Tibial artery (tissue), 4 donors: ENCODE measurements around the gene WNT7A.

Experiments used
- DNase-seq, 2 donors: peaks; one replicate each; pipeline ENCODE4 v3.0.0-alpha.2; 2019
- H3K27ac ChIP-seq, 2 donors: fragments of 200-600 bp; sonication (generic) in 1 of 2; 1 replicate in 1 of 2; 2 replicates in 1 of 2; pipeline ENCODE4 v1.5.1; 2018 to 2019; ENCODE audit warnings: mild to moderate bottlenecking in 1 of 2
- H3K27me3 ChIP-seq, 2 donors: fragments of 200-600 bp; sonication (generic) in 1 of 2; one replicate each; pipeline versions ENCODE4 v1.5.1 to v1.6.0; 2016 to 2019
- H3K36me3 ChIP-seq, 3 donors: fragments of 200-600 bp; sonication (generic) in 2 of 3; one replicate each; pipeline ENCODE4 v1.5.1; 2016 to 2019; ENCODE audit warnings: mild to moderate bottlenecking in 2 of 3
- H3K4me1 ChIP-seq, 4 donors: fragments of 200-600 bp; sonication (generic) in 2 of 4; 1 replicate in 3 of 4; 2 replicates in 1 of 4; pipeline ENCODE4 v1.5.1; 2016 to 2019
- H3K4me3 ChIP-seq, 2 donors: fragments of 200-600 bp; sonication (generic) in 1 of 2; 1 replicate in 1 of 2; 2 replicates in 1 of 2; pipeline ENCODE4 v1.5.1; 2018 to 2019; ENCODE audit warnings: mild to moderate bottlenecking in 2 of 2
- H3K9me3 ChIP-seq, 3 donors: fragments of 200-600 bp; sonication (generic) in 1 of 3; one replicate each; pipeline ENCODE4 v1.5.1; 2016 to 2019
- CTCF ChIP-seq, 2 experiments: fragments of 200-600 bp in 1 of 2; fragments of 450-650 bp in 1 of 2; IDR thresholded peaks; one replicate each; pipeline ENCODE4 v1.5.1; 2017 to 2019; ENCODE audit warnings: antibody characterized with exemption in 2 of 2, mild to moderate bottlenecking in 1 of 2, moderate library complexity in 1 of 2
- intact Hi-C: fragments of 100-400 bp; cut with DNase I; formaldehyde crosslinking; loops from one replicate; pipeline ENCODE4 v1.15.0; 2023; ENCODE audit warnings: low total_unique reads

Gene WNT7A

GRCh38 chr3:13772885-13773745 lies 106.8 kb downstream of the WNT7A start:
- intact Hi-C loops = no loop called here
- no peak for TF ChIP-seq CTCF (IDR thresholded peaks at IDR 0.05)
- DNase-seq = no peak
- Histone ChIP-seq H3K27me3 (peaks cover 0 to 22% of the 10 kb centered on the region in 2 donors), H3K27ac (no peak overlapping the region), H3K9me3 (no peaks in the 10 kb centered on the region), H3K4me3 (no peak overlapping the region), H3K4me1 (no peaks in the 10 kb centered on the region), H3K36me3 (no peaks in the 10 kb centered on the region)

GRCh38 chr3:13772321-13772745 lies 107.5 kb downstream of the WNT7A start:
- Histone ChIP-seq H3K4me3 (no peak overlapping the region), H3K9me3 (no peaks in the 10 kb centered on the region), H3K27me3 (peaks cover 0 to 26% of the 10 kb centered on the region in 2 donors), H3K4me1 (no peaks in the 10 kb centered on the region), H3K27ac (no peak overlapping the region), H3K36me3 (no peaks in the 10 kb centered on the region)
- intact Hi-C loops = no loop called here
- no peak for TF ChIP-seq CTCF (IDR thresholded peaks at IDR 0.05)
- DNase-seq = no peak

- no peaks in the 10 kb centered on the region for H3K36me3 ChIP-seq
- intact Hi-C loops = no loop called here
- H3K4me1 ChIP-seq = no peaks in the 10 kb centered on the region
- H3K27me3 ChIP-seq = peaks cover 0 to 26% of the 10 kb centered on the region in 2 donors
- H3K9me3 ChIP-seq = no peaks in the 10 kb centered on the region
- no peak for DNase-seq
- H3K4me3 ChIP-seq = no peak overlapping the region
- no peak for TF ChIP-seq CTCF (IDR thresholded peaks at IDR 0.05)
- H3K27ac ChIP-seq = no peak overlapping the region
These were observed 108.4 kb downstream of the WNT7A start for GRCh38 chr3:13771496-13771895.

- H3K27me3 ChIP-seq = peaks cover 0 to 26% of the 10 kb centered on the region in 2 donors
- TF ChIP-seq CTCF (IDR thresholded peaks at IDR 0.05) = no peak
- peaks cover 0 to 7% (median 0%) of the 10 kb centered on the region in 3 donors for H3K9me3 ChIP-seq
- no peak overlapping the region for H3K4me3 ChIP-seq
- no peak for DNase-seq
- no peak overlapping the region for H3K27ac ChIP-seq
- no peaks in the 10 kb centered on the region for H3K4me1 ChIP-seq
- intact Hi-C loops = no loop called here
- no peaks in the 10 kb centered on the region for H3K36me3 ChIP-seq
These were observed 109.4 kb downstream of the WNT7A start for GRCh38 chr3:13770170-13771169.

GRCh38 chr3:13769422-13769821 lies 110.4 kb downstream of the WNT7A start:
- DNase-seq = no peak
- Histone ChIP-seq H3K27ac (no peak overlapping the region), H3K9me3 (peaks cover 0 to 7% (median 0%) of the 10 kb centered on the region in 3 donors), H3K36me3 (no peaks in the 10 kb centered on the region), H3K27me3 (peaks cover 0 to 23% of the 10 kb centered on the region in 2 donors), H3K4me1 (no peaks in the 10 kb centered on the region), H3K4me3 (no peak overlapping the region)
- no peak for TF ChIP-seq CTCF (IDR thresholded peaks at IDR 0.05)
- intact Hi-C loops = no loop called here
